Measurements from ENCODE around the gene PLEKHA4.

The PLEKHA4 gene

GRCh38 chr19:48819366-48819816 lies 49.0 kb downstream of the PLEKHA4 start:
- DNase-seq = no peak

GRCh38 chr19:48818234-48818820 lies 50.1 kb downstream of the PLEKHA4 start:
- peak; percentile 97 for DNase-seq

- DNase-seq = no peak
Observed at GRCh38 chr19:48817585-48818124, 50.8 kb downstream of the PLEKHA4 start.

GRCh38 chr19:48815870-48816501 lies 52.4 kb downstream of the PLEKHA4 start:
- no peak for DNase-seq

DNA sequence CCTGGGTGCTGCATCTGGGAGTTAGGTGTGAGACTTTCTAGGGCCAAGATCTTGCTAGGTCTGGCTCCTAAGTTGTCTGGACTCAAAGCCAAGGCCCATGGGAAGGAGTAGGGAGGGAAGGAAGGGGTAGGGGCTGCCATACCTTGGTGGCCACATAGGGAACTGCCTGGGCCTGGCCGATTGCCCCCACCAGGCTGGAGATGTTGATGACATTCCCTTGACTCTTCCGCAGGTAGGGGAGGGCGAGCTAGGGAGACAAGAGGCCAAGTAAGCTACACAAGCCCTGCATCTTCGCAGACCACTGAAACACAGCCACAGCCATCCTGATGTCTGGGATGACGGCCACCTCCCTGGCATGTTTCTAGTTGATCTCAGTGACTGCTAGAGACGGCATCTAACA lies 53.5 kb downstream of the PLEKHA4 start:
- DNase-seq = no peak

DNA sequence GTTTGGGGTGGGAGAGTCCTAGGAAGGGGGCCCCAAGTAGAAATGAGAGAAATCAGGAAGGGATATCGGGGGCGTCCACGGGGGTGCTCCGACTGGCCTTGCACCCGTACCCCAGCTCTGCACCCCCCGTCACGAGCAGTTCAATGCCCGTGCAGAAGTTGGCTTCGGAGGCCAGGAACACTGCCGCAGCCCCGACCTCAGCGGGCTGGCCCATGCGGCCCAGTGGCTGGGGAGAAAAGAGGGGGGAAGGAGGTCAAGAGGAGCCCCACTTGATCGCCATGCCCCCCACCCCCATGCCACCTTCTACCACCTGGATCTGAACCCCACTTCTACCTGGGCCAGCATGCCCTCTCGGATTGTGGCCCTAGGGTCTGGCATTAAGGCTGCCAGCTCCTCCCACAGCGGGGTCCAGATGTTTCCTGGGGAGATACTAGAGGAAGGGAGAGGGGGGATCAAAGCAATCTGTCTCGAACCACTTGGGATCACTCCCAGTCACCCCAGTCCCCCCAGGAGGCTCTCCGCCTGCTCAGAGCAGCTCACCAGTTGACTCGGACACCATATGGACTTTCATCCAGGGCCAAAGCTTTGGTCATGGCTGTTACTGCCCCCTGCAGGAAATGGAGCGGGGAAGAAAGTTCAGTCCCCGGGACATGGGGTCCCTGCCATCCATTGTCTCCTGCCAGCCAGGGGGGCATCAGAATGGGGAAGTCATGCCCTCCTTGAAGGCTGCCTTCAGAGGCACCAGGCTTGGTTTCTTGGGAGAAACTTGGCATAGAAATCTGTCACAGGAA lies 55.1 kb downstream of the PLEKHA4 start:
- DNase-seq = no peak

DNA sequence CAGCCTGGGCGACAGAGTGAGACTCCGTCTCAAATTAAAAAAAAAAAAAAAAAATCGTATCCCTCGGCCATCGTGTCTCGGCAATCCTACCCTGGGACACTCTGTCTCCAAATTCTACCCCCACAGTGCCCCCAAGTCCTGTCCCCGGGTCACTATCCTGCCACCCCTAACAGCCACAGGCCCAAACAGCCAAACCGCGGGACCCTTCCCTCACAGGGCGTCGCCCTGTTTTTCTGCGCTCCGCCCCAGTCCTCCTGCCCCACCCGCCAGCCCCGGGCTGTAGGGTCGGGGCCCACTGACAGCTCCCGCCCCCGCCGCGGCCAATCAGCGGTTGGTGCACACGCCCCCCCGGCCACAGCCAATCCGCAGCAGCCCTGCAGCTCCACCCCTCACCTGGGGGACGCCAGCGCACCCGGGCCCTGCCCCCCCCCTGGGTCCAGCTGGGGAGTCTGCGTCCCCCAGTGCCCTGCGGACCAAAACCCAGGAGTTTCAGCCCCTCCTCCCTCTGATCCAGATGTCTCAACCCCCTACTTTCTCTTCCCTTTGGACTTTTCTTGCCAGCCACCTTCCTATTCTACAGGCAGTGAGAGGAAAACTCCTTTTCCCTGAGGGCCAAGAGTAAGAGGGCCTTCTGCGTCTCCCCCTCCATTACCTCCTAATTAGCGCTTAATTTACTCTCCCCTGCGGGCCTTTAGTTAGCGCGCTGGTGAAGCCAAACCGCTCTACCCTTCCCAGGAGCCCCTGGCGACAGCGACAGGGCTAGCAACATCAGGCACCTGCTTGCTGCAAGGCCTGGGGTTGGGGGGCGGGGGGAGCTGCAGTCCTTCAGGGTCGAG lies 56.1 kb downstream of the PLEKHA4 start:
- DNase-seq = no peak

DNA sequence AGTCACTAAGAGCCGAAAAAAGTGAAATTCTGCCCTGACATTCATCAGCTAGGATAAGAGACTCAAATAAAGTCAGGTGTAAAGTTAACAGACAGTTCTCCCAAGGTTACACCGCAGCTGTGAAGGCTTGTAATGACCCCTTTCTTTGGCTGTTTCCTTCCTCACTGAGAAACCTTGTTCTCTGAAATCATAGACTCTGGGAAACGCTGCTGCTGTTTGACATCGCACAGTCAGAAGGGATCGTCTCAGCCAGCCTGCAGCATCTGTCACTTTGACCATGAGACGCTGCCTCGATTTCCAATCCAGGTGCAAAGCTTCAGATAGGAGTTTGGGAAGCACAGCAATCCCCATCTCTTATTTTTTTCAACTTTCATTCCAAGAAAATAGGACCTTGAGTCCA lies 58.3 kb downstream of the PLEKHA4 start:
- DNase-seq = no peak

- DNase-seq = no peak
Observed at GRCh38 chr19:48807590-48808308, 60.7 kb downstream of the PLEKHA4 start.

GRCh38 chr19:48806818-48807589 lies 61.4 kb downstream of the PLEKHA4 start:
- no peak for DNase-seq

- no peak for DNase-seq
Observed at GRCh38 chr19:48806518-48806817, 61.9 kb downstream of the PLEKHA4 start.

GRCh38 chr19:48805452-48805851 lies 63.0 kb downstream of the PLEKHA4 start:
- no peak for DNase-seq

DNA sequence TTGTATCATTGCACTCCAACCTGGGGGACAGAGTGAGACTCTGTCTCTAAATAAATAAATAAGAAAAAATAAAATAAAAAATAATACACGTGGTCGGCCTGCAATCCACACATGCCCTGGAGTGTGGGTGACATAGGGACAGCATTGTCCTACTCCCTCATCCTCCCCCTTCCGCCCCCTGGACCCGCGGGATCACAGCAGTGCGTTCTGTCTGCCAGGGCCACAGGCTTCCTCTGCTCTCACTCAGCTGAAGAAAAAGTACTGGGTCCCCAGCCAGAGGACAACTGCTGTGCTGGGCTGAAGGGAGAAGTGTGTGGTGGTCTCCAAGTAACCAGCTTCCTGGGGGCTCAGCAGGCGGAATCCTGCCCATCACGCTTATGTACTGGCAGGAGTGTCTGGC lies 63.9 kb downstream of the PLEKHA4 start:
- DNase-seq = no peak

- DNase-seq = no peak
Observed at GRCh38 chr19:48802623-48803022, 65.8 kb downstream of the PLEKHA4 start.

DNA sequence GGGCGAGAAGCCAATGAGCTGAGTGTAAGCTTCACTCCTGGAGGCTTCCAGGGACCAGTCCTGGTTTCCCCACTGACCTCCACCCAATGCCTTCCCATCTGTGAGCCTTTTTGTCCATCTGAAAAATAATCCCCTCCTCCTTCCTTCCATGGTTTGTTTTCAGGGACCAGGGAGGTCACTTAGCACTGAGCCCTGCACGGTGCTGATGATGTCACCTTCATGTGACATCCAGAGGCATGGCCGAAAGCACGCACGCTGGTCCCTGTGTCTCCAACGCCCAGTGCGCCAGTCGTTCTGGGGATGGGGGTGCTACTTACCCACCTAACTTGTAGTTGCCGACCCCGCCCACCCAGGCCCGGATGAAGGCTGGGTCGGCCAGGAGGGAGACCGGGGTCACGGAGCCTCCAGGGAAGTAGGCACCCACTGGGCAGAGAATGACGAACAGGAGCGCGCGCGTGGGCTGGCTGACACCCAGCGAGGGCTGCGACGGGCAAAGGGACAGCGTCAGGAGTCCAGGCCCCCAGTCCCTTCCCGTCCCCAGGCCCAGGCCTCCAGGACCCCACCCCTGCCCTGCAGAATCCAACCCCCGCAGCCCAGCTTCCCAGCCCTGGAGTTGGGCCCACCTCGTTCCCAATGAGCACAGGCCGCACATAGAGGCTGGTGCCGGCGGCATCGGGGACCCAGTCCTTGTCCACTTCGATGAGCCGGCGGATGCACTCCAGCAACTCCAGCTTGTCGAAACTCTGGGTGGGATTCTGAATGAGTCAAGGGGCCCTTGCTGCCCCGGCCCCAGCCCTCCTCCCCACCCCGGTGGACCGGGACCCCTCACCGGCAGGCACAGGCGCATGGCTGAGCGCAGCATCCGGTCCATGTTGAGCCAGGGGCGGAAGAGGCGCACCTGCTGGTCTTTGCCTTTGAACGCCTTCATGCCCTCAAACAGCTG lies 68.8 kb downstream of the PLEKHA4 start:
- DNase-seq = no peak

DNA sequence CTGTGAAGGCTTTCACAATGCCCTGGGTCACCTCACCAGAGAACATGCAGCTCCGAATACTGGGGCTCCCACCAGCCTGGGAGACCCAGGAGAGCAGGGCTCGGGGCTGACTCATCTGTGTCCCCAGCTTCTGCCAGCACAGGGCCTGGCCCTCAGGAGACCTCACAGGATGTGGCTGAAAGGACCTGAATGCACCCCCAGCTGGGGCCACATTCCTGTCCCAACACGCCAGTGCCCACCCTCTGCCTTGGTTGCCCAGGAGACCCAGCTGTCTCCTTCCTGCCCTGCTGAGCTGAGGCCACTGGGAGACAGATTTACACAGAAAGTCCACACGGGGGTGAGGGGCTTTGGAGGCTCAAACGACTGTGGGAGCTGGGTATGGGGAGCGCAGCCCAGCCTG lies 69.5 kb downstream of the PLEKHA4 start:
- no peak for DNase-seq

- no peak for DNase-seq
Observed at GRCh38 chr19:48797103-48797502, 71.3 kb downstream of the PLEKHA4 start.

DNA sequence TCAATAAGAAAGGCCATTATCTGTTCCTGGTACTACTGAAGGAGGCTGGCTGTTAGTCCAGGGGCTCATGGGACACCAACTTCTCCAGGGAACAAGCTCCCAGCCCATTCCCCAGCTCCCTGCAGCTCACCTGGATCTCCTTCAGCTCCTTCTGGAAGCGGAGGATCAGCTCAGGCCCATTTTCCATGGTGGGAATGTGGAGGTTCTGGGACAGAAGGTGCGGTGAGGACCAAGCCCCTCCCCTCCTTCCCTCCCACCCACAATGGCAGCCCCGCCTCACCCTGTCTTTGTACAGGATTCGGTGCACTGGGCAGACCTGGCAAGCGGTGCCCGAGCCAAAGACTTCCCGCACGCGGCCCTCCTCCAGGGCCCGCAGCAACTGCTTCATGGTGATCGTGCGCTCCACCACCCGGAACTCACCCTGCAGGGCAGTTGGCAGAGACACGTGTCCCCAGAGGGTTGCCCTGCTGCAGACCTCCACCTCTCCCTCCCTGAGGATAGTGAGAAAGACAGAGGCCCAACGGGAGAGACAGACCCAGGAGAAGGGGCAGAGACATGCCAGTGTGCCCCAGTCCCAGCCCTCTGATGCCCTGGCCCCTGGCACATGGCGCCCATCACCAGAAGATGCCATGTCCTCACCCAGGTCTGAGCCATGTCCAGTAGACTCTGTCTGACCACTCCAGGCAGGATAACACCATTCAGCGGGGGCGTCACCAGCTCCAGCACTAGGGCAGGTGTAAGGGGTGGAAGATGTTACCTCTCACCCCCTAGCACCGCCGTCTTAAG lies 71.9 kb downstream of the PLEKHA4 start:
- DNase-seq = no peak

- no peak for DNase-seq
Observed at GRCh38 chr19:48795685-48796070, 72.7 kb downstream of the PLEKHA4 start.
